ENCODE measurements around the gene MCHR1.

The MCHR1 gene

GRCh38 chr22:40727964-40728615 lies 48.8 kb downstream of the MCHR1 start:
- DNase-seq: no peak

GRCh38 chr22:40728731-40729189 lies 49.5 kb downstream of the MCHR1 start:
- peak; percentile 69 for DNase-seq

- no peak for DNase-seq
Observed at GRCh38 chr22:40729284-40729683, 50.0 kb downstream of the MCHR1 start.

All from activated CD4-positive, alpha-beta T cell treated with anti-CD3 and anti-CD28 coated beads for 48 hours (primary cell).